Epithelial cell of proximal tubule (primary cell): Measurements from ENCODE around the gene ENKD1. TPM values are rescaled to one million over a fixed set of nuclear protein-coding genes. Genes with fewer than 3 reads are reported as not detected.

Source experiments
- DNase-seq: peaks from one replicate; pipeline ENCODE4 v3.0.0-alpha.2; 2011; ENCODE audit warnings: low read depth
- H3K4me3 ChIP-seq: 2 replicates; pipeline ENCODE4 v1.5.1; 2011; ENCODE audit warnings: low read depth, mild to moderate bottlenecking, low read length
- CTCF ChIP-seq: conservative IDR thresholded peaks from 2 replicates; pipeline ENCODE4 v1.5.1; 2012; ENCODE audit warnings: low read depth, mild to moderate bottlenecking, low read length
- total RNA-seq: library from RNA; depleted of rRNA; stranded (reverse); fragments of >200 nt; gene quantifications from 2 replicates; pipeline ENCODE4 v1.2.3, GENCODE V29; 2015

The ENKD1 gene
- total RNA-seq, 1 donor from 2014 or later: 12.2 TPM

GRCh38 chr16:67663151-67663876 lies 3.2 kb downstream of the ENKD1 start:
- no peak for DNase-seq
- TF ChIP-seq CTCF: peak; percentile 26
- H3K4me3 ChIP-seq: no peak overlapping the region

GRCh38 chr16:67662653-67663010 lies 3.9 kb downstream of the ENKD1 start:
- no peak overlapping the region for H3K4me3 ChIP-seq
- no peak for TF ChIP-seq CTCF
- no peak for DNase-seq

- DNase-seq: no peak
- peak overlapping the region; percentile 98 for H3K4me3 ChIP-seq
- no peak for TF ChIP-seq CTCF
These were observed 4.5 kb downstream of the ENKD1 start for GRCh38 chr16:67661886-67662652.

- peak; percentile 30 for DNase-seq
- no peak for TF ChIP-seq CTCF
- peak overlapping the region; percentile 98 for H3K4me3 ChIP-seq
These were observed 5.3 kb downstream of the ENKD1 start for GRCh38 chr16:67661101-67661761.

- peak; percentile 40 for DNase-seq
- H3K4me3 ChIP-seq: peak within 1 kb of the TSS; percentile 98
- no peak for TF ChIP-seq CTCF
These were observed 6.0 kb downstream of the ENKD1 start, which contains the start of gene PARD6A for GRCh38 chr16:67660564-67661028. Gene PARD6A (plus strand): TSS chr16:67660960. CDS start chr16:67661039, 79 bp downstream.

GRCh38 chr16:67659675-67660563 lies 6.6 kb downstream of the ENKD1 start, which contains the start of gene ACD:
Gene ACD (minus strand): TSS chr16:67660260. CDS start chr16:67660220, 40 bp downstream.
- peak; percentile 33 for DNase-seq
- H3K4me3 ChIP-seq: peak within 1 kb of the TSS; percentile 98
- no peak for TF ChIP-seq CTCF
